Common myeloid progenitor, CD34-positive (primary cell): ENCODE measurements around the gene ADGRA3.

Experiments
- CTCF ChIA-PET: fragments of 350-600 bp; sonication (Branson Sonifier 250); formaldehyde crosslinking; loops from one replicate; lab custom pipeline; 2021; ENCODE audit warnings: antibody characterized with exemption; lab: Charles Lee
- POLR2A ChIA-PET: fragments of 350-600 bp; sonication (Branson Sonifier 250); formaldehyde crosslinking; loops from one replicate; lab custom pipeline; 2021; ENCODE audit warnings: antibody characterized with exemption; lab: Charles Lee
- DNase-seq, 3 donors: peaks; one replicate each; pipeline versions ENCODE4 v3.0.0 to v3.0.0-alpha.2; 2013
- H3K27ac ChIP-seq, 2 experiments: 1 replicate in 1 of 2; 2 replicates in 1 of 2; pipeline ENCODE4 v1.7.0; 2013; ENCODE audit warnings: inconsistent platforms in 2 of 2, low read length in 2 of 2, mild to moderate bottlenecking in 2 of 2, low read depth in 1 of 2, moderate library complexity in 1 of 2; ENCODE audit not compliant: severe bottlenecking in 2 of 2, insufficient read depth in 1 of 2, poor library complexity in 1 of 2
- H3K27me3 ChIP-seq, 5 experiments: replicated peaks in 2 of 5; 1 replicate in 3 of 5; 2 replicates in 2 of 5; pipeline versions ENCODE4 v1.6.1 to v1.7.0; 2013; ENCODE audit warnings: low read length in 4 of 5, mild to moderate bottlenecking in 2 of 5, moderate library complexity in 2 of 5, inconsistent platforms in 1 of 5; ENCODE audit not compliant: insufficient read depth in 5 of 5, control insufficient read depth in 4 of 5
- H3K36me3 ChIP-seq, 4 experiments: 1 replicate in 2 of 4; 2 replicates in 2 of 4; pipeline versions ENCODE4 v1.6.1 to v1.7.0; 2013; ENCODE audit warnings: low read length in 3 of 4, control low read depth in 1 of 4, mild to moderate bottlenecking in 1 of 4; ENCODE audit not compliant: control insufficient read depth in 4 of 4, insufficient read depth in 4 of 4
- H3K4me1 ChIP-seq, 4 experiments: 1 replicate in 3 of 4; 2 replicates in 1 of 4; pipeline versions ENCODE4 v1.6.1 to v1.7.1; 2013; ENCODE audit warnings: low read length in 3 of 4, mild to moderate bottlenecking in 3 of 4, control low read depth in 1 of 4, inconsistent platforms in 1 of 4, moderate library complexity in 1 of 4; ENCODE audit not compliant: control insufficient read depth in 4 of 4, insufficient read depth in 4 of 4; ENCODE audit errors: control extremely low read depth in 1 of 4
- H3K4me3 ChIP-seq, 7 experiments: 1 replicate in 4 of 7; 2 replicates in 3 of 7; pipeline versions ENCODE4 v1.5.1 to v1.7.0; 2013; ENCODE audit warnings: mild to moderate bottlenecking in 7 of 7, low read length in 6 of 7, moderate library complexity in 6 of 7, inconsistent platforms in 2 of 7, low read depth in 2 of 7, control low read depth in 1 of 7; ENCODE audit not compliant: insufficient read depth in 4 of 7, control insufficient read depth in 1 of 7; ENCODE audit errors: extremely low read depth in 1 of 7
- H3K9me3 ChIP-seq, 5 experiments: 1 replicate in 4 of 5; 2 replicates in 1 of 5; pipeline versions ENCODE4 v1.6.1 to v1.7.1; 2013; ENCODE audit warnings: low read length in 4 of 5, mild to moderate bottlenecking in 2 of 5, inconsistent platforms in 1 of 5, low read depth in 1 of 5, moderate library complexity in 1 of 5; ENCODE audit not compliant: control insufficient read depth in 4 of 5, insufficient read depth in 2 of 5; ENCODE audit errors: control extremely low read depth in 1 of 5
- WGBS: methylation state at CpG from one replicate; pipeline ENCODE4 v1.1.5; 2013; ENCODE audit not compliant: insufficient coverage; 5-methylcytosine and 5-hydroxymethylcytosine counted together

Gene ADGRA3

DNA sequence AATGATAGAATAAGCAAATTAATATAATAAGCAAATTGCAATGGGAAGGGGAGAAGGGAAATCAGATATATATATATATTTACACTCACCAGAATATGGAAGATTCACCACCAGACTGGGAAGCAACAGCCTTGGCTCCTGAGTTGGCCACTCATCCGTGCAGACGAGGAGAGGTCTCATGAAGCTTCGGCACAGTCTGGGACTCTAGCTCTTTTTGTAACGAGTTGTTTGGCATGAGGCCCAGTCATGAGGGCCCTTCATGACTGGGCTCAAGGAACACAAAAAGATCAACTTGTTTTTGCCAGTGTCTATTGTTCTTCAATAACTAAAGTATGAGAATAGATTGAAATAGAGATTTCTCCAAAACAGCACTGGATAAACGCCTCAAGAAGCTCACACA is 176.4 kb downstream of the ADGRA3 start:
- no peaks in the 10 kb centered on the region for H3K36me3 ChIP-seq
- H3K27me3 ChIP-seq, result no peaks in the 10 kb centered on the region
- no peak for DNase-seq
- no peak overlapping the region for H3K27ac ChIP-seq
- no peak overlapping the region for H3K4me3 ChIP-seq
- H3K4me1 ChIP-seq, result no peaks in the 10 kb centered on the region
- ChIA-PET POLR2A (no interaction called here), CTCF (no interaction called here)
- WGBS, result 86% methylated on average over 4 of the region's 5 CpGs
- no peaks in the 10 kb centered on the region for H3K9me3 ChIP-seq

GRCh38 chr4:22338796-22339195 is 177.1 kb downstream of the ADGRA3 start:
- H3K27ac ChIP-seq, result no peak overlapping the region
- H3K27me3 ChIP-seq, result no peaks in the 10 kb centered on the region
- ChIA-PET CTCF (no interaction called here), POLR2A (no interaction called here)
- no peaks in the 10 kb centered on the region for H3K9me3 ChIP-seq
- H3K4me3 ChIP-seq, result no peak overlapping the region
- H3K4me1 ChIP-seq, result no peaks in the 10 kb centered on the region
- 100% methylated on average over 2 of the region's 2 CpGs for WGBS
- no peaks in the 10 kb centered on the region for H3K36me3 ChIP-seq
- DNase-seq, result no peak
